GM23338 (cell line): ENCODE data around the gene CNTNAP1. TPM values are rescaled to one million over a fixed set of nuclear protein-coding genes. Genes with fewer than 3 reads are reported as not detected.
A peak's percentile ranks its signal among the peaks of the same experiment; 100 is the strongest.

Experiments used
- ATAC-seq: fragments of 200-7000 bp; cut with Tn5 transposase; 3 replicates; pipeline ENCODE4 v1.9.1; 2020
- DNase-seq: peaks from one replicate; pipeline ENCODE4 v3.0.0-alpha.2; 2015; ENCODE audit warnings: low spot score
- H2AFZ ChIP-seq: fragments of 200-600 bp; sonication (generic); 2 replicates; pipeline ENCODE4 v1.8.0; 2016; ENCODE audit warnings: antibody characterized with exemption, mild to moderate bottlenecking, moderate library complexity
- H3F3A ChIP-seq: fragments of 200-600 bp; sonication (generic); replicated peaks from 2 replicates; pipeline ENCODE4 v1.8.0; 2017; ENCODE audit warnings: antibody characterized with exemption, mixed run types, low read depth
- H3K27ac ChIP-seq: fragments of 200-600 bp; sonication (generic); 2 replicates; pipeline ENCODE4 v1.6.1; 2016; ENCODE audit warnings: low read depth
- H3K27me3 ChIP-seq: fragments of 200-600 bp; sonication (generic); 2 replicates; pipeline ENCODE4 v1.8.0; 2016; ENCODE audit warnings: mild to moderate bottlenecking, mixed run types, moderate library complexity; ENCODE audit not compliant: insufficient read depth
- H3K36me3 ChIP-seq: fragments of 200-600 bp; sonication (generic); 2 replicates; pipeline ENCODE4 v1.8.0; 2016; ENCODE audit warnings: mild to moderate bottlenecking; ENCODE audit not compliant: insufficient read depth
- H3K4me1 ChIP-seq: fragments of 200-600 bp; sonication (generic); 2 replicates; pipeline ENCODE4 v1.8.0; 2016; ENCODE audit warnings: mild to moderate bottlenecking, moderate library complexity; ENCODE audit not compliant: insufficient read depth
- H3K4me2 ChIP-seq: fragments of 200-600 bp; sonication (generic); 2 replicates; pipeline ENCODE4 v1.7.1; 2017; ENCODE audit warnings: mixed run types
- H3K4me3 ChIP-seq: fragments of 200-600 bp; sonication (generic); 2 replicates; pipeline ENCODE4 v1.6.1; 2016; ENCODE audit warnings: mixed run types
- H3K79me2 ChIP-seq: fragments of 200-600 bp; sonication (generic); replicated peaks from 2 replicates; pipeline ENCODE4 v1.8.0; 2017; ENCODE audit warnings: mild to moderate bottlenecking; ENCODE audit not compliant: insufficient read depth
- H3K9me2 ChIP-seq: fragments of 200-600 bp; sonication (generic); 2 replicates; pipeline ENCODE4 v1.8.0; 2017; ENCODE audit not compliant: insufficient read depth
- H4K20me1 ChIP-seq: fragments of 200-600 bp; sonication (generic); replicated peaks from 2 replicates; pipeline ENCODE4 v1.8.0; 2017; ENCODE audit warnings: mild to moderate bottlenecking; ENCODE audit not compliant: insufficient read depth
- H3K27ac Mint-ChIP-seq: 2 replicates; pipeline ENCODE4 v1.8.0; 2020; ENCODE audit warnings: inconsistent platforms, mild to moderate bottlenecking, moderate library complexity, mixed read lengths
- H3K27me3 Mint-ChIP-seq: 3 replicates; pipeline ENCODE4 v1.8.0; 2022; ENCODE audit warnings: low read depth, mild to moderate bottlenecking, moderate library complexity, mixed read lengths, inconsistent platforms; ENCODE audit not compliant: insufficient read depth, poor library complexity
- H3K36me3 Mint-ChIP-seq: 3 replicates; pipeline ENCODE4 v1.8.0; 2021; ENCODE audit warnings: low read depth, mild to moderate bottlenecking, inconsistent platforms, moderate library complexity, mixed read lengths
- H3K4me1 Mint-ChIP-seq: 3 replicates; pipeline ENCODE4 v1.8.0; 2020; ENCODE audit warnings: mild to moderate bottlenecking, inconsistent platforms, mixed read lengths
- H3K4me3 Mint-ChIP-seq: 3 replicates; pipeline ENCODE4 v1.8.0; 2021; ENCODE audit warnings: moderate library complexity, mild to moderate bottlenecking, inconsistent platforms, mixed read lengths
- H3K9me3 Mint-ChIP-seq: 3 replicates; pipeline ENCODE4 v1.8.0; 2020; ENCODE audit warnings: moderate library complexity, mild to moderate bottlenecking, inconsistent platforms, mixed read lengths
- CREB1 ChIP-seq: fragments of 250-450 bp; sonication (Bioruptor Pico); IDR thresholded peaks from 2 replicates; pipeline ENCODE4 v1.5.0; 2020; ENCODE audit warnings: low read depth, mild to moderate bottlenecking, moderate library complexity
- EZH2phosphoT487 ChIP-seq: fragments of 200-600 bp; sonication (generic); IDR thresholded peaks from one replicate; pipeline ENCODE4 v1.8.1; 2018; ENCODE audit warnings: antibody characterized with exemption; ENCODE audit not compliant: unreplicated experiment
- JUNB ChIP-seq: IDR thresholded peaks from one replicate; pipeline ENCODE4 v1.6.1; 2016; ENCODE audit warnings: antibody characterized with exemption; ENCODE audit not compliant: unreplicated experiment
- POLR2AphosphoS5 ChIP-seq: IDR thresholded peaks from 2 replicates; pipeline ENCODE4 v1.6.1; 2016; ENCODE audit warnings: antibody characterized with exemption, low read depth
- REST ChIP-seq: IDR thresholded peaks from one replicate; pipeline ENCODE4 v1.6.1; 2018; ENCODE audit warnings: antibody characterized with exemption; ENCODE audit not compliant: unreplicated experiment
- polyA plus RNA-seq: library from polyadenylated mRNA; unstranded; fragments of >200 nt; fragmentation: Nextera tagmentation; extraction: Ambion mirVana; gene quantifications from 2 replicates; pipeline ENCODE4 v1.2.1, GENCODE V29; 2016
- total RNA-seq: library from RNA; depleted of rRNA; stranded (reverse); fragments of >200 nt; shearing (Covaris generic); gene quantifications from 2 replicates; pipeline ENCODE4 v1.2.3, GENCODE V29; 2014
- TF ChIP-seq, protein P1 (sequence below), 2 experiments: fragments of 200-600 bp in 1 of 2; sonication (generic) in 1 of 2; conservative IDR thresholded peaks; 2 replicates each; pipeline versions ENCODE4 v1.5.1 to v1.6.1; 2016 to 2017; ENCODE audit warnings: antibody characterized with exemption in 2 of 2, low read depth in 2 of 2, mild to moderate bottlenecking in 2 of 2, moderate library complexity in 1 of 2

CNTNAP1 gene
- total and polyA plus RNA-seq, 2 experiments from 2014 or later = 1.3 to 5.0 TPM

DNA sequence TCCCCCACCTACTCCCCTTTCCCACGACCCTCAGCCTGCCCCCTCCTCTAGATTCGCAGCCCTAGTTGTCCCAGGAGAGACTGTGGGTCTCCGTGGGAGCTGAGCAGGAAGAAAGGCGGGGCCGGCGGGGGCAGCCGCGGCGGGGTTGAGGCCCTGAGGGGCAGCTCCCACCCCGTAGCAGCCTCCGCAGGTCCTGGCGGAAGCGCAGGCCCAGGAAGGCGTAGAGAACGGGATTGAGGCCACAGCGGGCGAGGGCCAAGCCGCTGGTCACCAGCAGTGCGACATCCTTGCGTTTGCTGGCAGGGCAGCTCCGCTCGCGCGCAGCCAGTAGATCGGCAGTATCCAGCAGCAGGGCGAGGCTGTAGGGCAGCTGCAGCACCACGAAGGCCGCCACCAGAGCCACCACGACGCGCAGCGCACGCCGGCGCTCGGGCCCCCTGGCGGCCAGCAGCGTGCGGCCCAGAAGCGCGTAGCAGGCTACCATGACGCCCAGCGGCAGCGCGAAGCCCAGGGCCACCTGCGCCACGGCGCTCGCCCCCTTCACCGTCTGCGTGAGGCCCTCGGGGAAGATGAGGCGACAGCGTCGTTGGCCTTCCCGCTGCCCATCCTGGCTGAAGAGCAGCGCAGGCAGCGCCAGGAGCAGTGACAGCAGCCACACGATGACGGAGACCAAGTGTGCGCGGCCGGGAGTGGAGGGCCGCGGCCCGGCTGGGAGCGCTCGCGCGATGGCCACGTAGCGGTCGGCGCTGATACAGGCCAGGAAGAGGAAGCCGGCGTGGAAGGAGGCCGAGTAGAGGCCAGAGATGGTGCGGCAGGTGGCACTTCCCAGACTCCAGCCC, 2.6 kb upstream of the CNTNAP1 start:
- peaks cover 3% of the 10 kb centered on the region; the same call in 1 of the 3 replicates for H3K9me3 Mint-ChIP-seq
- peak overlapping the region; percentile 65 for H3K4me3 ChIP-seq

More for the DNA sequence above, 2.6 kb upstream of the CNTNAP1 start:
- Mint-ChIP-seq H3K36me3 (peaks cover 7% of the 10 kb centered on the region; the same call in 1 of the 3 replicates), H3K27me3 (peaks cover 61% of the 10 kb centered on the region), H3K4me3 (peak overlapping the region; percentile 86), H3K27ac (peak overlapping the region; percentile 70; the same call in 1 of the 2 replicates), H3K4me1 (peaks cover 47% of the 10 kb centered on the region)
- H3K27ac ChIP-seq = peak overlapping the region; percentile 84; the same call in 1 of the 2 replicates
- DNase-seq (peak; percentile 88), ATAC-seq (peak; percentile 24)
- peak overlapping the region; percentile 86 for H3K4me2 ChIP-seq
- no peaks in the 10 kb centered on the region for H3K9me2 ChIP-seq
- peaks cover 7% of the 10 kb centered on the region; the same call in 1 of the 2 replicates for H3K79me2 ChIP-seq
- H3K36me3 ChIP-seq = no peaks in the 10 kb centered on the region
- TF ChIP-seq POLR2AphosphoS5 (peak; percentile 47; the same call in 1 of the 2 replicates), JUNB (no peak), REST (no peak), EZH2phosphoT487 (no peak), CREB1 (CRISPR knock-in tag) (peak; percentile 84)
- TF ChIP-seq, protein P1, sequence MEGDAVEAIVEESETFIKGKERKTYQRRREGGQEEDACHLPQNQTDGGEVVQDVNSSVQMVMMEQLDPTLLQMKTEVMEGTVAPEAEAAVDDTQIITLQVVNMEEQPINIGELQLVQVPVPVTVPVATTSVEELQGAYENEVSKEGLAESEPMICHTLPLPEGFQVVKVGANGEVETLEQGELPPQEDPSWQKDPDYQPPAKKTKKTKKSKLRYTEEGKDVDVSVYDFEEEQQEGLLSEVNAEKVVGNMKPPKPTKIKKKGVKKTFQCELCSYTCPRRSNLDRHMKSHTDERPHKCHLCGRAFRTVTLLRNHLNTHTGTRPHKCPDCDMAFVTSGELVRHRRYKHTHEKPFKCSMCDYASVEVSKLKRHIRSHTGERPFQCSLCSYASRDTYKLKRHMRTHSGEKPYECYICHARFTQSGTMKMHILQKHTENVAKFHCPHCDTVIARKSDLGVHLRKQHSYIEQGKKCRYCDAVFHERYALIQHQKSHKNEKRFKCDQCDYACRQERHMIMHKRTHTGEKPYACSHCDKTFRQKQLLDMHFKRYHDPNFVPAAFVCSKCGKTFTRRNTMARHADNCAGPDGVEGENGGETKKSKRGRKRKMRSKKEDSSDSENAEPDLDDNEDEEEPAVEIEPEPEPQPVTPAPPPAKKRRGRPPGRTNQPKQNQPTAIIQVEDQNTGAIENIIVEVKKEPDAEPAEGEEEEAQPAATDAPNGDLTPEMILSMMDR (conservative IDR thresholded peaks at IDR 0.05; ENCODE audit: low read depth in 2 of 2) = peak; percentile 60 to 75
- H4K20me1 ChIP-seq = 0 out of 2 replicates have a peak, but pooled peaks cover 2% of the 10 kb centered on the region
- H3K4me1 ChIP-seq = peaks cover 39% of the 10 kb centered on the region
- H2AFZ ChIP-seq = peak overlapping the region; percentile 94
- H3F3A ChIP-seq = peaks cover 39% of the 10 kb centered on the region
- H3K27me3 ChIP-seq = peaks cover 65% of the 10 kb centered on the region
